Ectodermal cell (in vitro differentiated cells): ENCODE results near the gene ARMC9.

Experiments
- H3K27ac ChIP-seq: 2 replicates; pipeline ENCODE4 v1.7.0; 2013; ENCODE audit warnings: mild to moderate bottlenecking, low read depth, low read length; ENCODE audit not compliant: insufficient read depth, poor library complexity, severe bottlenecking
- H3K27me3 ChIP-seq: 2 replicates; pipeline ENCODE4 v1.7.0; 2013; ENCODE audit warnings: mild to moderate bottlenecking, low read length; ENCODE audit not compliant: insufficient read depth, control insufficient read depth, poor library complexity, severe bottlenecking
- H3K36me3 ChIP-seq: one replicate; pipeline ENCODE4 v1.7.0; 2013; ENCODE audit warnings: low read length; ENCODE audit not compliant: control insufficient read depth, insufficient read depth
- H3K4me1 ChIP-seq: one replicate; pipeline ENCODE4 v1.7.0; 2013; ENCODE audit warnings: low read length; ENCODE audit not compliant: control insufficient read depth, insufficient read depth
- H3K4me3 ChIP-seq: 2 replicates; pipeline ENCODE4 v1.7.0; 2013; ENCODE audit warnings: low read depth, low read length, control low read depth; ENCODE audit not compliant: insufficient read depth
- H3K9me3 ChIP-seq: 2 replicates; pipeline ENCODE4 v1.7.0; 2013; ENCODE audit warnings: mild to moderate bottlenecking, low read length, moderate library complexity; ENCODE audit not compliant: control insufficient read depth
- WGBS, 2 experiments: methylation state at CpG; one replicate each; pipeline ENCODE4 v1.1.7; 2013; ENCODE audit warnings: missing lambda C conversion rate in 2 of 2; 5-methylcytosine and 5-hydroxymethylcytosine counted together

The ARMC9 gene

DNA sequence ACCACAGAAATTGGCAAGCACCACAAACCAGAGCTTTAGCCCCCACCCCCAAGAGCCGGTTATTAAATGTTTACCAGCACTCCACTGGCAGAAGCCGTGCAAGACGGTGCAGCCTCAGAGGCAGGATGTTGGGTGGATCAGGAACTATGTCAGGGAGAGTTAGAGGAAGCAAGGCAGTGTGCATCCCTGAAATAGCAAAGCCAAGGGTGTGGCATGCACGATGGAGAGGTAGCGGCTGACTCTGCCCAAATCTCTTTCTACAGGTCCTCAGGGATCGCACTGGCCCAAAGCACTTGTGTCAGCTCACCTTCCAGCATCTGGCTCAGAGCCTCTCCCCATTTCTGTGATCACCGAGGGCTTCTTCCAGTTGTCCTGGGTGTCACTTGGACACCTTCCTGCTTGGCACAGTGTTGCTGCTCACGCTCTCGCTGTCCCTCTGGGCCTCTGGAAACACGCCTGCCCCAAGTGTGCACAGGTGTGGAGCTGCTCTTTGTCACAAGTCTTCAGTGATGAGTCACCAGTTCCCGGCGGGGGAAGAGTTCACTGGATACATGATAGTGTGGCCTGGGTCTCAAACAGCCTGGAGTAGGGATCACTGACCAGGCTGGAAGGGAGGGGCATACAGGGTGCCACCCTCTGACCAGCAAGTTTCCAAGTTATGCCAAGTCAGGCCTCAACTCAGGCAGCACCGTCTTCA lies 179.7 kb downstream of the ARMC9 start:
- H3K4me3 ChIP-seq, result no peak overlapping the region
- peaks cover 3% of the 10 kb centered on the region for H3K27me3 ChIP-seq
- 94 to 95% methylated on average over 13 of the region's 13 CpGs for whole genome bisulfite sequencing, 2 experiments
- H3K36me3 ChIP-seq, result no peaks in the 10 kb centered on the region
- H3K4me1 ChIP-seq, result no peaks in the 10 kb centered on the region
- H3K9me3 ChIP-seq, result no peaks in the 10 kb centered on the region
- H3K27ac ChIP-seq, result no peak overlapping the region

DNA sequence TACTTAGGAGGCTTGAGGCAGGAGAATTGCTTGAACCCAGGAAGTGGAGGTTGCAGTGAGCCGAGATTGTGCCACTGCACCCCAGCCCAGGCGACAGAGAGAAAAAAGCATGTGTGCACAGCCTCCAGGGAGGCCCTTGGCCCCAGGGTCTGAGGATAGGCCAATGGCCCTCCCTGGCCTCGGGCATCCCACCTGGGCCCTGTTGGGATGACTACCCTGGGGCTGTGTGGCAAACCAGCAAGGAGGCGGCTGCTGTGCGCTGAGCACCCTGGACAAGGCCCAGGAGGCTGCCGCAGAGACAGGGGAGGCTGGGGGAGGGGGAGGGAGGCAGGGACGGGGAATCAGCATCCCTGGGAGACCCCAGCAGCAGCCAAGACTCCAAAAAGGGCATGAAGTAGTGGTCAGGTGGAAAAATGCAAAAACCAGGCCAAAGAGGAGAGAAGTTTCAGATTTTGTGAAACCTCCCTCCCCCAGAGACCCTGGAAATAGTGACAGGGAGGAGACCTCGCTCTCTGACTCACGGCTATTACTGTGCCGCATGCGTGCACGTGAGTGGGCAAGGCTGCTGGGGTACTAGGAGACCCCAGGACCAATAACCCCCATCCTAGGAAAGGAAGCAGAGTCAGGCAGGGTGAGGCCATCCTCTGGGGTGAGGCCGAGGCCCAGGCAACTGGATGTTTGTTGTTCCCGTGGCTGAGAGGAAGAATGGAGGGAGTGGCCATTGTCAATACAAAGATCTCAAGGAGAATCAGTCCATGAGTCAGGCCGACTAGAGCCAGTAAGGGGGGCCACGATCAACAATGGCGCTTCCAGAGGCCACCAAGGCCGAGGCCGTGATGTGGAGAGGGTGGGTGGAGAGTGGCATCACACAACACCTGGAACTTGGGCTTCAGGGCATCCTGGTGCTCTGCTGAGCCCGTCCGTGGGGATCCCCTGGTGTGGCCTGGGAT lies 181.1 kb downstream of the ARMC9 start:
- H3K9me3 ChIP-seq, result no peaks in the 10 kb centered on the region
- no peak overlapping the region for H3K4me3 ChIP-seq
- no peaks in the 10 kb centered on the region for H3K36me3 ChIP-seq
- peaks cover 3% of the 10 kb centered on the region for H3K27me3 ChIP-seq
- no peak overlapping the region for H3K27ac ChIP-seq
- 87% methylated on average over 21 of the region's 21 CpGs for WGBS, 2 experiments
- H3K4me1 ChIP-seq, result no peaks in the 10 kb centered on the region

DNA sequence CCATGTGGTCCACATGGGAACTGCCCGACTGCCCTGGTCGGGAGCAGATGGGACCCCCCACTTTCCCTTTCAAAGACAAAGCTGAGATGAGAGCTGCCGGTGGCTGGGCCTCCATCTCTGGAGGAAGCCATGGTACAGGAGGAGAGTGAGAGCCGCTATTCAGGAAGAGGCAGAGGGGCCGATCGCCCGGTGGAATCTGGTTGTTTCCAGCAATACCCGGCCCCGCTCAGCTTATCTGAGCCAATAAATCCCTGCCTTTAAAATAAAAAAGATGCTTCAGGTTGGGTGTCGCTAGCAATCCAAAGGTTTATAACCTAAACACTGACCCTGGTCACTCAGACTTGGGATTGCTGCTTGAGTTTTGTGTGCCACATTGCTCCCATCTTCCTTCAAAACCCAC lies 181.9 kb downstream of the ARMC9 start:
- Histone ChIP-seq H3K9me3 (no peaks in the 10 kb centered on the region), H3K4me1 (no peaks in the 10 kb centered on the region), H3K27ac (no peak overlapping the region), H3K27me3 (peaks cover 3% of the 10 kb centered on the region), H3K36me3 (no peaks in the 10 kb centered on the region), H3K4me3 (no peak overlapping the region)
- WGBS, 2 experiments, result 91% methylated on average over 10 of the region's 10 CpGs

DNA sequence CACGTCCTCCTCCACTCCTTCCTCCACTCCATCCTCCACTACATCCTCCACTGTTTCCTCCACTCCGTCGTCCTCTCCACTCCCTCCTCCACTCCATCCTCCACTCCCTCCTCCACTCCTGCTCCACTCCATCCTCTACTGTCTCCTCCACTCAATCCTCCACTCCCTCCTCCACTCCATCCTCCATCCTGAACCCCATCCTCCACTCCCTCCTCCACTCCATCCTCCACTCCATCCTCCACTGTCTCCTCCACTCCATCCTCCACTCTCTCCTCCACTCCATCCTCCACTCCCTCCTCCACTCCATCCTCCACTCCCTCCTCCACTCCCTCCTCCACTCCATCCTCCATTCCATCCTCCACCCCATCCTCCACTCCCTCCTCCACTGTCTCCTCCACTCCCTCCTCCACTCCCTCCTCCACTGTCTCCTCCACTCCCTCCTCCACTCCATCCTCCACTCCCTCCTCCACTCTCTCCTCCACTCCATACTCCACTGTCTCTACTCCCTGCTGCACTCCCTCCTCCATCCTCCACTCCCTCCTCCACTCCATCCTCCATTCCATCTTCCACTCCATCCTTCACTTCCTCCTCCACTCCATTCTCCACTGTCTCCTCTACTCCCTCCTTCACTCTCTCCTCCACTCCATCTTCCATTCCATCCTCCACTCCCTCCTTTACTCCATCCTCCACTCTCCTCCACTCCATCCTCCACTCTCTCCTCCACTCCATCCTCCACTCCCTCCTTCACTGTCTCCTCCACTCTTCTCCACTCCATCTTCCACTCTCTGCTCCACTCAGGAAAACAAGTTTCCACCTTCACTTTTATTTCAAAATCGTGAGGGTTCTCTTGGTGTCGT lies 182.8 kb downstream of the ARMC9 start:
- WGBS, 2 experiments, result 90 to 91% methylated on average over 5 of the region's 5 CpGs

DNA sequence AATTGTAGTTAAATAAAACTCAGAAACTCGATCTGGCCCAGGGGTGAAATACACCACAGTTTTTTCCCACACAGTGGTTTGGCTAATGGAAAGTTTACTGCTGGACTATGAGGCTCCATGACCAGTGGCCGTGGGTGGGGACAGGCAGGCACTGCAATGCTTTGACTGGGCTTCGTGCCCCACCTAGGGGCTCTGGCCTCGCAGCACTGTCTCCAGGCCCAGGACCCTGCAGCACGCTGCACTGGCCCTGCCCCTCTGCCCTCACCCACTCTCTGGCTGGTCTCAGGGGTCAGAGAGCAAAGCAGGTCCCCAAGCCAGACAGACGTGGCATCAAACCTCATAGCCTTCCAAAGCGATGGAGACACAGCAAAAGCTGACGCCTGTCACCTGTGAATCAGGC lies 183.7 kb downstream of the ARMC9 start:
- Histone ChIP-seq H3K27ac (no peak overlapping the region), H3K27me3 (no peaks in the 10 kb centered on the region), H3K9me3 (no peaks in the 10 kb centered on the region), H3K36me3 (no peaks in the 10 kb centered on the region), H3K4me3 (no peak overlapping the region), H3K4me1 (no peaks in the 10 kb centered on the region)
- 91 to 92% methylated on average over 8 of the region's 8 CpGs for WGBS, 2 experiments

More for the DNA sequence above, 182.8 kb downstream of the ARMC9 start:
- Histone ChIP-seq H3K27ac (no peak overlapping the region), H3K36me3 (no peaks in the 10 kb centered on the region), H3K4me1 (no peaks in the 10 kb centered on the region), H3K4me3 (no peak overlapping the region), H3K9me3 (no peaks in the 10 kb centered on the region), H3K27me3 (no peaks in the 10 kb centered on the region)

DNA sequence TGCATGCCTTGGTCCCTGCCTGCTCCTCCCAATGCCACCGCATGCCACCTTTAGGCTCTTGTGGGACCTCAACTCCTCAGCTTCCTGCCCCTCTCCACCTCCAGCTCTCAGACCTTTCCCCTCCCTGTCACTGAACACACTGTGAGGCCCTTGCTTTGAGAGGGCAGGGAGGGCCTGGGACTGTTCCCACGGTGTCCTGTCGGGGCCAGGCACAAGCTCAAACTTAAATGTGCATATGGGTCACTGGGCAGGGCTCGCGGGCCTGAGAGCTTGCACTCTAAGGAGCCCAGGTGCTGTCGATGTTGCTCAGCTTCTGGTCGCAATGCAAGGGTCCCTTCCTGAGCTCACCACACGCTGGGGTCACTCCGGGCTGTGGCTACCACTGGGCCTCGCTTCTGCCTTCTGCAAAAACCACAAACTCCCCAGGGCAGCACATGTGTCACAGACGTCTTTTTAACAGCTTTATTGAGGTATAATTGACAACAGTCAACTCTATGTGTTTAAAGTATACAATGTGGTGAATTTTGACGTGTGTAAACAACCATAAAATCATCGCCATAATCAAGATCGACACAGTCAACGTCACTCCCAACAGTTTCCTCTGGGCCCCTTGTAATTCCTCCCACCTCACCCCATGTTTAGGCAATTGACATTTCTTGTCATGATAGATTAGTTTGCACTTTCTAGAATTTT lies 185.1 kb downstream of the ARMC9 start:
- Histone ChIP-seq H3K9me3 (no peaks in the 10 kb centered on the region), H3K27me3 (no peaks in the 10 kb centered on the region), H3K36me3 (no peaks in the 10 kb centered on the region), H3K4me1 (peaks cover 4% of the 10 kb centered on the region), H3K27ac (no peak overlapping the region), H3K4me3 (no peak overlapping the region)
- 91 to 92% methylated on average over 15 of the region's 15 CpGs for WGBS, 2 experiments

DNA sequence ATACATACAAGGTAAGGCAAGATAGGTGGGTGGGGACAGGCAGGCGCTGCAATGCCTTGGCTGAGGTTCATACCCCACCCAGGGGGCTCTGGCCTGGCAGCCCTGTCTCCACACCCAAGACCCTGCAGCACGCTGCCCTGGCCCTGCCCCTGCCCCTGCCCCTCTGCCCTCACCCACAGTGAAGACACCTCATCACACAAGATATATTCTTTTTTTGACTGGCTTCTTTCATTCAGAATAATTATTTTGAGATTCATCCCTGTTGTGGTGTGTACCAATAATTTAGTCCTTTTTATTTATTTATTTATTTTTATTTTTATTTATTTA lies 185.6 kb downstream of the ARMC9 start:
- no peaks in the 10 kb centered on the region for H3K9me3 ChIP-seq
- no peaks in the 10 kb centered on the region for H3K36me3 ChIP-seq
- 97 to 100% methylated on average over 2 of the region's 2 CpGs for WGBS, 2 experiments
- H3K4me3 ChIP-seq, result no peak overlapping the region
- H3K4me1 ChIP-seq, result peaks cover 5% of the 10 kb centered on the region
- H3K27me3 ChIP-seq, result no peaks in the 10 kb centered on the region
- H3K27ac ChIP-seq, result no peak overlapping the region

DNA sequence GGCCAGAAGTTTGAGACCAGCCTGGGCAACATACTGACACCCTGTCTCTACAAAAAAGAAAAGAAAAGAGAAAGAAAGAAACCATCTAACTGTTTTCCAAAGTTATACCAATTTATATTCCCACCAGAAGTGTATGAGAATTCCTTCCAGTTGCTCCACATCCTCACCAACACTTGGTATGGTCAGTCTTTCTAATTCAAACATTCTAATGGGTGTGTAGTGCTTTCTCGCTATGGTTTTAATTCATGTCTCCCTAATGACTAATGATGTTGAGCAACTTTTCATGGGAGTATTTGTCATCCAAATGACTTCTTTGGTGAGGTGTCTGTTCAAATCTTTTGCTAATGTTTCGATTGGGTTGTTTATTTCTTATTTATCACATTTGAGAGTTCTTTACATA lies 186.5 kb downstream of the ARMC9 start:
- Histone ChIP-seq H3K27ac (no peak overlapping the region), H3K9me3 (no peaks in the 10 kb centered on the region), H3K4me1 (peaks cover 5% of the 10 kb centered on the region), H3K36me3 (no peaks in the 10 kb centered on the region), H3K27me3 (no peaks in the 10 kb centered on the region), H3K4me3 (no peak overlapping the region)
- WGBS, 2 experiments, result 98 to 100% methylated on average over 1 to 2 of the region's 2 CpGs

DNA sequence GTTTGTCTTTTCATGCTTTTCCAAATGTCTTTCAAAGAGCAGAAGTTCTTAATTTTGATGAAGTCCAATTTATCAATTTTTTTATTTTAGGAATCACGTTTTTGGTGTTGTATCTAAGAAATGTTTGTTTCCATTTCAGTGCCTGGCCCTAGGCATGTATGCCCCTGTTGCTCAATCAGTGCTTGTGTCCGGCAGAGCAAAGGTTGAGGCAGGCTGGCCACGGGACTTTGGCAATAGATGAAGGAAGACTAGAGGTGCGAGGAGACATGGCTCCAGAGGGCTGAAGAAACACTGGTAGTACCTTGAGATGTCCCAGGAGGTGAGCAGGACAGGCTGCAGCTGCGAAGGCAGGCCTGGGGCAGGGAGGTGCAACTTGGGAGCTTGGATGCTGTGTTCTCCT lies 187.0 kb downstream of the ARMC9 start:
- Histone ChIP-seq H3K9me3 (no peaks in the 10 kb centered on the region), H3K27ac (no peak overlapping the region), H3K4me1 (peaks cover 5% of the 10 kb centered on the region), H3K27me3 (no peaks in the 10 kb centered on the region), H3K4me3 (no peak overlapping the region), H3K36me3 (no peaks in the 10 kb centered on the region)
- WGBS, 2 experiments, result 92 to 95% methylated on average over 5 of the region's 5 CpGs
